ENCODE results near the gene TUBB1. TPM values are rescaled to one million over a fixed set of nuclear protein-coding genes. Genes with fewer than 3 reads are reported as not detected.

The TUBB1 gene
- total and polyA plus RNA-seq, 2 of the 13 experiments (the other 11 are each of a cell fraction or from before 2014, with no cell fraction given) = 0.11 to 57.6 TPM

- CTCF ChIA-PET (ENCODE audit: low intra/inter-chr PET ratio, low total read pairs) = no interaction called here
- in situ Hi-C loops (cut with HindIII; ENCODE audit: extremely low pct_ligation_motif_present, low pct_unique_long_range_greater_than_20kb) = no loop called here
- ATAC-seq = no peak
Observed at GRCh38 chr20:58973866-58974265, 45.4 kb upstream of the TUBB1 start.

GRCh38 chr20:58975353-58975752 lies 43.9 kb upstream of the TUBB1 start:
- no peak overlapping the region for H3K4me2 ChIP-seq (ENCODE audit: low read depth, low read length)
- ATAC-seq (no peak), DNase-seq (ENCODE audit: low spot score) (no peak), FAIRE-seq (no peak)
- peaks cover 15% of the 10 kb centered on the region for H3K9me3 ChIP-seq (ENCODE audit: low read length)
- no peaks in the 10 kb centered on the region for H3K79me2 ChIP-seq (ENCODE audit: insufficient read depth, low read length)
- H3K4me1 ChIP-seq (ENCODE audit: insufficient read depth, low read length) = peaks cover 11% of the 10 kb centered on the region
- intact Hi-C loops (cut with micrococcal nuclease; ENCODE audit: unreplicated experiment) = no loop called here
- ChIA-PET POLR2A (interaction anchor here (2.1 kb wide), 1 partner anchor 57 kb away, joined by 6 read pairs; the partner anchor contains the start of gene ATP5F1E), CTCF (ENCODE audit: low intra/inter-chr PET ratio, low total read pairs) (no interaction called here)
- 8% methylated on average over 1 of the region's 1 CpG for WGBS (ENCODE audit: low lambda C conversion rate)
- H3K27ac ChIP-seq (ENCODE audit: extremely low read length, insufficient read depth, low read length) = no peak overlapping the region
- in situ Hi-C loops (cut with HindIII; ENCODE audit: extremely low pct_ligation_motif_present, low pct_unique_long_range_greater_than_20kb) = no loop called here
- BruUV-seq (replicated peaks) = no TSS peak
- peaks cover 0 to 13% of the 10 kb centered on the region in 2 experiments; a peak in 2 of 5 replicates for H3K27me3 ChIP-seq (ENCODE audit: control insufficient read depth in 1 of 2, insufficient read depth in 2 of 2, low read length in 2 of 2)
- no peaks in the 10 kb centered on the region for H3K36me3 ChIP-seq (replicated peaks in 1 of 2; ENCODE audit: control insufficient read depth in 1 of 2, insufficient read depth in 2 of 2, low read length in 2 of 2)
- H3K9ac ChIP-seq (ENCODE audit: insufficient read depth, low read depth, low read length) = no peak overlapping the region
- H2AFZ ChIP-seq (ENCODE audit: low read length) = no peak overlapping the region
- no peaks in the 10 kb centered on the region for H4K20me1 ChIP-seq (ENCODE audit: insufficient read depth, low read length)
- no peak overlapping the region for H3K4me3 ChIP-seq (replicated peaks in 1 of 3; ENCODE audit: insufficient read depth in 1 of 3, low read depth in 2 of 3, low read length in 3 of 3)
- TF ChIP-seq HNRNPLL (IDR thresholded peaks at IDR 0.05; ENCODE audit: low read depth, low read length, poor library complexity, severe bottlenecking) (no peak), HMG20B (CRISPR knock-in tag; conservative IDR thresholded peaks at IDR 0.05) (no peak), TBL1XR1 (IDR thresholded peaks at IDR 0.05; ENCODE audit: borderline replicate concordance, low read length, partially characterized antibody) (no peak), RNF2 (conservative IDR thresholded peaks at IDR 0.05; ENCODE audit: low read depth) (no peak), HOXA3 (CRISPR knock-in tag; IDR thresholded peaks at IDR 0.05) (no peak), THAP7 (CRISPR knock-in tag; IDR thresholded peaks at IDR 0.05) (no peak), ZNF605 (CRISPR knock-in tag; IDR thresholded peaks at IDR 0.05) (no peak), PAX8 (CRISPR knock-in tag; IDR thresholded peaks at IDR 0.05; ENCODE audit: borderline replicate concordance) (no peak)

More at GRCh38 chr20:58973866-58974265, 45.4 kb upstream of the TUBB1 start:
- H4K20me1 ChIP-seq (ENCODE audit: insufficient read depth, low read length) = no peaks in the 10 kb centered on the region
- 40% methylated on average over 3 of the region's 3 CpGs for WGBS (ENCODE audit: low lambda C conversion rate)
- intact Hi-C loops (cut with micrococcal nuclease; ENCODE audit: unreplicated experiment) = no loop called here
- POLR2A ChIA-PET = no interaction called here
- no peak for DNase-seq (ENCODE audit: low spot score)
- no peaks in the 10 kb centered on the region for H3K79me2 ChIP-seq (ENCODE audit: insufficient read depth, low read length)
- H2AFZ ChIP-seq (ENCODE audit: low read length) = no peak overlapping the region
- no peak overlapping the region for H3K27ac ChIP-seq (ENCODE audit: extremely low read length, insufficient read depth, low read length)
- peaks cover 21% of the 10 kb centered on the region for H3K9me3 ChIP-seq (ENCODE audit: low read length)
- no peak for TF ChIP-seq SP140L (CRISPR knock-in tag; IDR thresholded peaks at IDR 0.05; ENCODE audit: borderline replicate concordance)
- TF ChIP-seq CBX1 (IDR thresholded peaks at IDR 0.05; ENCODE audit: low read depth) = no peak
- TF ChIP-seq MLX (CRISPR knock-in tag; IDR thresholded peaks at IDR 0.05) = no peak
- TF ChIP-seq ARNT2 (CRISPR knock-in tag; IDR thresholded peaks at IDR 0.05; ENCODE audit: low read depth) = no peak
- no peak for TF ChIP-seq DBP (CRISPR knock-in tag; IDR thresholded peaks at IDR 0.05; ENCODE audit: not compliant biosample characterization)
- no peak overlapping the region for H3K4me3 ChIP-seq (replicated peaks in 1 of 3; ENCODE audit: insufficient read depth in 1 of 3, low read depth in 2 of 3, low read length in 3 of 3)
- H3K27me3 ChIP-seq (ENCODE audit: control insufficient read depth in 1 of 2, insufficient read depth in 2 of 2, low read length in 2 of 2) = peaks cover 0 to 14% of the 10 kb centered on the region in 2 experiments; a peak in 2 of 5 replicates
- no peak for FAIRE-seq
- peaks cover 6% of the 10 kb centered on the region for H3K4me1 ChIP-seq (ENCODE audit: insufficient read depth, low read length)
- H3K36me3 ChIP-seq (replicated peaks in 1 of 2; ENCODE audit: control insufficient read depth in 1 of 2, insufficient read depth in 2 of 2, low read length in 2 of 2) = no peaks in the 10 kb centered on the region
- H3K4me2 ChIP-seq (ENCODE audit: low read depth, low read length) = no peak overlapping the region
- BruUV-seq (replicated peaks) = no TSS peak
- H3K9ac ChIP-seq (ENCODE audit: insufficient read depth, low read depth, low read length) = no peak overlapping the region
